ENCODE measurements around the gene LFNG. TPM values are rescaled to one million over a fixed set of nuclear protein-coding genes. Genes with fewer than 3 reads are reported as not detected.

LFNG gene
- total and polyA plus RNA-seq, 2 of the 13 experiments (the other 11 are each of a cell fraction or from before 2014, with no cell fraction given) = 0.44 to 1.5 TPM

DNA sequence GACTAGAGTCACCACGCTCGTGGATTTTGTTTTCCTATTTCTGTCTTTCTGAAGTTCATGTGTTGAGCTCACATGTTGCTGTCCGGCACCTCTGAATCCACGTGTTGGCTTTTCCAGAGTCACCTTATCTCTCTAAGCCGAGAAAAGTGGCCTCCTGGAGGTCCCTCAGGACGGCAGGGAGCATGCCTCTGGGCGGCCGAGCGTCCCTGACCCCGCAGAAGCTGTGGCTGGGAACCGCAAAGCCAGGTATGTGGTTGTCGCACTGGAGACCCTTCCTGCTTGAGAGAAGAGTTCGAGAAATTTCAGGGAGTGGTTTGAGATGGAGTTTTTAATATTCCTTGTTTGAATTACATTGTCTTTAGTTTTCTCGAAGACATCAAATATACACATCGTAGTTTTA is 51.8 kb downstream of the LFNG start:
- no peak for DNase-seq (ENCODE audit: low spot score)
- intact Hi-C loops (cut with micrococcal nuclease; ENCODE audit: unreplicated experiment) = no loop called here
- FAIRE-seq = no peak
- Histone ChIP-seq H4K20me1 (ENCODE audit: insufficient read depth, low read length) (no peaks in the 10 kb centered on the region), H3K4me1 (ENCODE audit: insufficient read depth, low read length) (peaks cover 13% of the 10 kb centered on the region), H3K36me3 (replicated peaks in 1 of 2; ENCODE audit: control insufficient read depth in 1 of 2, insufficient read depth in 2 of 2, low read length in 2 of 2) (no peaks in the 10 kb centered on the region), H3K4me2 (ENCODE audit: low read depth, low read length) (no peak overlapping the region), H3K27ac (ENCODE audit: extremely low read length, insufficient read depth, low read length) (no peak overlapping the region), H3K27me3 (ENCODE audit: control insufficient read depth in 1 of 2, insufficient read depth in 2 of 2, low read length in 2 of 2) (no peaks in the 10 kb centered on the region), H3K79me2 (ENCODE audit: insufficient read depth, low read length) (no peaks in the 10 kb centered on the region), H3K9me3 (ENCODE audit: low read length) (no peaks in the 10 kb centered on the region), H3K9ac (ENCODE audit: insufficient read depth, low read depth, low read length) (no peak overlapping the region), H2AFZ (ENCODE audit: low read length) (no peak overlapping the region), H3K4me3 (replicated peaks in 1 of 3; ENCODE audit: insufficient read depth in 1 of 3, low read depth in 2 of 3, low read length in 3 of 3) (no peak overlapping the region)
- in situ Hi-C loops (cut with HindIII; ENCODE audit: extremely low pct_ligation_motif_present, low pct_unique_long_range_greater_than_20kb) = no loop called here
- TF ChIP-seq ZNF326 (CRISPR knock-in tag; IDR thresholded peaks at IDR 0.05; ENCODE audit: borderline replicate concordance) = no peak
- TF ChIP-seq NFRKB (IDR thresholded peaks at IDR 0.05) = no peak
- TF ChIP-seq POLR2A (IDR thresholded peaks at IDR 0.05; ENCODE audit: insufficient read depth in 1 of 2, low read depth in 2 of 2, low read length in 2 of 2) = no peak
- no peak for TF ChIP-seq KAT8 (CRISPR knock-in tag; IDR thresholded peaks at IDR 0.05)
- no peak for TF ChIP-seq NONO (IDR thresholded peaks at IDR 0.05)
- no peak for TF ChIP-seq NONO (CRISPR knock-in tag; conservative IDR thresholded peaks at IDR 0.05)
- no peak for TF ChIP-seq NR2F2 (IDR thresholded peaks at IDR 0.05; ENCODE audit: borderline replicate concordance, low read depth)
- TF ChIP-seq, protein P1, sequence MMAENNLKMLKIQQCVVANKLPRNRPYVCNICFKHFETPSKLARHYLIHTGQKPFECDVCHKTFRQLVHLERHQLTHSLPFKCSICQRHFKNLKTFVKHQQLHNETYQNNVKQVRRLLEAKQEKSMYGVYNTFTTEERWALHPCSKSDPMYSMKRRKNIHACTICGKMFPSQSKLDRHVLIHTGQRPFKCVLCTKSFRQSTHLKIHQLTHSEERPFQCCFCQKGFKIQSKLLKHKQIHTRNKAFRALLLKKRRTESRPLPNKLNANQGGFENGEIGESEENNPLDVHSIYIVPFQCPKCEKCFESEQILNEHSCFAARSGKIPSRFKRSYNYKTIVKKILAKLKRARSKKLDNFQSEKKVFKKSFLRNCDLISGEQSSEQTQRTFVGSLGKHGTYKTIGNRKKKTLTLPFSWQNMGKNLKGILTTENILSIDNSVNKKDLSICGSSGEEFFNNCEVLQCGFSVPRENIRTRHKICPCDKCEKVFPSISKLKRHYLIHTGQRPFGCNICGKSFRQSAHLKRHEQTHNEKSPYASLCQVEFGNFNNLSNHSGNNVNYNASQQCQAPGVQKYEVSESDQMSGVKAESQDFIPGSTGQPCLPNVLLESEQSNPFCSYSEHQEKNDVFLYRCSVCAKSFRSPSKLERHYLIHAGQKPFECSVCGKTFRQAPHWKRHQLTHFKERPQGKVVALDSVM (CRISPR knock-in tag; IDR thresholded peaks at IDR 0.05) = no peak
- TF ChIP-seq, protein P2, sequence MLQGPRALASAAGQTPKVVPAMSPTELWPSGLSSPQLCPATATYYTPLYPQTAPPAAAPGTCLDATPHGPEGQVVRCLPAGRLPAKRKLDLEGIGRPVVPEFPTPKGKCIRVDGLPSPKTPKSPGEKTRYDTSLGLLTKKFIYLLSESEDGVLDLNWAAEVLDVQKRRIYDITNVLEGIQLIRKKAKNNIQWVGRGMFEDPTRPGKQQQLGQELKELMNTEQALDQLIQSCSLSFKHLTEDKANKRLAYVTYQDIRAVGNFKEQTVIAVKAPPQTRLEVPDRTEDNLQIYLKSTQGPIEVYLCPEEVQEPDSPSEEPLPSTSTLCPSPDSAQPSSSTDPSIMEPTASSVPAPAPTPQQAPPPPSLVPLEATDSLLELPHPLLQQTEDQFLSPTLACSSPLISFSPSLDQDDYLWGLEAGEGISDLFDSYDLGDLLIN (CRISPR knock-in tag; IDR thresholded peaks at IDR 0.05; ENCODE audit: borderline replicate concordance) = no peak
- TF ChIP-seq, protein P3, sequence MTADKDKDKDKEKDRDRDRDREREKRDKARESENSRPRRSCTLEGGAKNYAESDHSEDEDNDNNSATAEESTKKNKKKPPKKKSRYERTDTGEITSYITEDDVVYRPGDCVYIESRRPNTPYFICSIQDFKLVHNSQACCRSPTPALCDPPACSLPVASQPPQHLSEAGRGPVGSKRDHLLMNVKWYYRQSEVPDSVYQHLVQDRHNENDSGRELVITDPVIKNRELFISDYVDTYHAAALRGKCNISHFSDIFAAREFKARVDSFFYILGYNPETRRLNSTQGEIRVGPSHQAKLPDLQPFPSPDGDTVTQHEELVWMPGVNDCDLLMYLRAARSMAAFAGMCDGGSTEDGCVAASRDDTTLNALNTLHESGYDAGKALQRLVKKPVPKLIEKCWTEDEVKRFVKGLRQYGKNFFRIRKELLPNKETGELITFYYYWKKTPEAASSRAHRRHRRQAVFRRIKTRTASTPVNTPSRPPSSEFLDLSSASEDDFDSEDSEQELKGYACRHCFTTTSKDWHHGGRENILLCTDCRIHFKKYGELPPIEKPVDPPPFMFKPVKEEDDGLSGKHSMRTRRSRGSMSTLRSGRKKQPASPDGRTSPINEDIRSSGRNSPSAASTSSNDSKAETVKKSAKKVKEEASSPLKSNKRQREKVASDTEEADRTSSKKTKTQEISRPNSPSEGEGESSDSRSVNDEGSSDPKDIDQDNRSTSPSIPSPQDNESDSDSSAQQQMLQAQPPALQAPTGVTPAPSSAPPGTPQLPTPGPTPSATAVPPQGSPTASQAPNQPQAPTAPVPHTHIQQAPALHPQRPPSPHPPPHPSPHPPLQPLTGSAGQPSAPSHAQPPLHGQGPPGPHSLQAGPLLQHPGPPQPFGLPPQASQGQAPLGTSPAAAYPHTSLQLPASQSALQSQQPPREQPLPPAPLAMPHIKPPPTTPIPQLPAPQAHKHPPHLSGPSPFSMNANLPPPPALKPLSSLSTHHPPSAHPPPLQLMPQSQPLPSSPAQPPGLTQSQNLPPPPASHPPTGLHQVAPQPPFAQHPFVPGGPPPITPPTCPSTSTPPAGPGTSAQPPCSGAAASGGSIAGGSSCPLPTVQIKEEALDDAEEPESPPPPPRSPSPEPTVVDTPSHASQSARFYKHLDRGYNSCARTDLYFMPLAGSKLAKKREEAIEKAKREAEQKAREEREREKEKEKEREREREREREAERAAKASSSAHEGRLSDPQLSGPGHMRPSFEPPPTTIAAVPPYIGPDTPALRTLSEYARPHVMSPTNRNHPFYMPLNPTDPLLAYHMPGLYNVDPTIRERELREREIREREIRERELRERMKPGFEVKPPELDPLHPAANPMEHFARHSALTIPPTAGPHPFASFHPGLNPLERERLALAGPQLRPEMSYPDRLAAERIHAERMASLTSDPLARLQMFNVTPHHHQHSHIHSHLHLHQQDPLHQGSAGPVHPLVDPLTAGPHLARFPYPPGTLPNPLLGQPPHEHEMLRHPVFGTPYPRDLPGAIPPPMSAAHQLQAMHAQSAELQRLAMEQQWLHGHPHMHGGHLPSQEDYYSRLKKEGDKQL (CRISPR knock-in tag; IDR thresholded peaks at IDR 0.05; ENCODE audit: low read depth) = no peak
- TF ChIP-seq KDM2A (CRISPR knock-in tag; IDR thresholded peaks at IDR 0.05; ENCODE audit: borderline replicate concordance, low read depth) = no peak
- TF ChIP-seq MXI1 (IDR thresholded peaks at IDR 0.05; ENCODE audit: borderline replicate concordance, low read depth, low read length) = no peak
- no peak for TF ChIP-seq ZSCAN20 (CRISPR knock-in tag; IDR thresholded peaks at IDR 0.05; ENCODE audit: borderline replicate concordance)
- no peak for TF ChIP-seq MED8 (CRISPR knock-in tag; IDR thresholded peaks at IDR 0.05; ENCODE audit: insufficient replicate concordance)
- BruUV-seq (replicated peaks) = no TSS peak
- ChIA-PET CTCF (ENCODE audit: low intra/inter-chr PET ratio, low total read pairs) (no interaction called here), POLR2A (no interaction called here)
- 84% methylated on average over 14 of the region's 15 CpGs for whole genome bisulfite sequencing (ENCODE audit: low lambda C conversion rate)
- no peak for ATAC-seq

All from HepG2 (cell line).